Cardiac fibroblast (primary cell): ENCODE measurements around the gene PPP2R2D.

Source experiments
- DNase-seq, 2 donors: peaks; one replicate each; pipeline versions ENCODE4 v3.0.0 to v3.0.0-alpha.2; 2010; ENCODE audit warnings: low read depth in 2 of 2
- H3K4me3 ChIP-seq, 2 donors: replicated peaks in 1 of 2; 1 replicate in 1 of 2; 2 replicates in 1 of 2; pipeline ENCODE4 v1.5.1; 2011; ENCODE audit warnings: low read depth in 2 of 2, low read length in 2 of 2, mild to moderate bottlenecking in 2 of 2, moderate library complexity in 1 of 2
- TF ChIP-seq, protein P1 (sequence below): IDR thresholded peaks from one replicate; pipeline ENCODE4 v1.5.1; 2011; ENCODE audit warnings: low read depth, mild to moderate bottlenecking, low read length, inconsistent platforms

Gene PPP2R2D

DNA sequence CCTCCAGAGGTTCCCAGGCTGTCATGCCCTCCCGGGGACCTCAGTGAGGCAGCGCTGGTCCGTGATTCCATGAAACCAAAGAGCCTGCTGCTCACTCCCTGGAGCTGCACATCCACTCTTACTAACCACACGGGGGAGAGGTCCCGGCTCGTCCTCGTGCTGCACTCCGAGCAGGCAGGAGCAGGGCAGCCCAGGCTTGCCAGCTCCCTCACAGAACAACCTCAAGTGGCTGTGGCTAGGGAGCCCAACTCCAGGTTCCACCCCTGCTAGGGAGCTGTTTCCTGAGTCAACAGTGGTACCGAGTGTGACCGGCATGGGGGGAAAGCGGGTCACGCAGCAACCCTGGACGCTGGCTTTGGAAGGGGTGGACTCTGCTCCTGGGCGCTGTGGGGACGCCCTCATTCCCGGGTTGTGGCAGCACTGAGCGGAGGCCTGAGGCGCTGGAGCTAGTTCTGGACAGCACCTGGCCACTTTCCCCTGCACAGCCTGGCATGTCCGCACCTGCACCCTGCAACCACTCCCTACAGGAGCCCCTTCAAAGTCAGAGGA, 27.9 kb upstream of the PPP2R2D start:
- DNase-seq = no peak
- no peak overlapping the region for H3K4me3 ChIP-seq
- TF ChIP-seq, protein P1, sequence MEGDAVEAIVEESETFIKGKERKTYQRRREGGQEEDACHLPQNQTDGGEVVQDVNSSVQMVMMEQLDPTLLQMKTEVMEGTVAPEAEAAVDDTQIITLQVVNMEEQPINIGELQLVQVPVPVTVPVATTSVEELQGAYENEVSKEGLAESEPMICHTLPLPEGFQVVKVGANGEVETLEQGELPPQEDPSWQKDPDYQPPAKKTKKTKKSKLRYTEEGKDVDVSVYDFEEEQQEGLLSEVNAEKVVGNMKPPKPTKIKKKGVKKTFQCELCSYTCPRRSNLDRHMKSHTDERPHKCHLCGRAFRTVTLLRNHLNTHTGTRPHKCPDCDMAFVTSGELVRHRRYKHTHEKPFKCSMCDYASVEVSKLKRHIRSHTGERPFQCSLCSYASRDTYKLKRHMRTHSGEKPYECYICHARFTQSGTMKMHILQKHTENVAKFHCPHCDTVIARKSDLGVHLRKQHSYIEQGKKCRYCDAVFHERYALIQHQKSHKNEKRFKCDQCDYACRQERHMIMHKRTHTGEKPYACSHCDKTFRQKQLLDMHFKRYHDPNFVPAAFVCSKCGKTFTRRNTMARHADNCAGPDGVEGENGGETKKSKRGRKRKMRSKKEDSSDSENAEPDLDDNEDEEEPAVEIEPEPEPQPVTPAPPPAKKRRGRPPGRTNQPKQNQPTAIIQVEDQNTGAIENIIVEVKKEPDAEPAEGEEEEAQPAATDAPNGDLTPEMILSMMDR = no peak

DNA sequence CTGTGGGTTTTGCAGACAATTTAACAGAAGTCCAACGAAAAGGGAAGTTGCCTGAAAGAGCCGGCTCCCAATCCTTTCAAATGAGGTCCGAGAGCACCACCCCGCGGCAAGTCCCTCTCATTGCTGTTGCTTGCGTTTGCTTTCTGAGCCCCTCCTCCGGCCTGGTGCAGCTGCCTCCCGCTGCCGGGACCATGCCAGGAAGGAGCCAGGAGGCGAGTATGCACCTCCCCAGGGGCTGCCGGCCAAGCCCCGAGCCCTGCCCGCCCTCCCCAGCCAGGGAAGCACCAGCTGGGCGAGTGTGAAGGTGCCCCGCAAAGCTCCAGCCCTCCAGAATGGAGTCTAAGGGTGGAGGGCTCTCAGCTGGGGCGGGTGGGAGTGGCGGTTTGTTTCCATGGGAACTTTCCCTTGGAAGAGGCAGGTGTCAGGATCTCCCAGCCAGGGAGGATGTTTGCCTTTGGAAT, 25.8 kb upstream of the PPP2R2D start:
- TF ChIP-seq, protein P1 = peak; percentile 73
- H3K4me3 ChIP-seq = no peak overlapping the region
- DNase-seq = peak; percentile 83 to 86

DNA sequence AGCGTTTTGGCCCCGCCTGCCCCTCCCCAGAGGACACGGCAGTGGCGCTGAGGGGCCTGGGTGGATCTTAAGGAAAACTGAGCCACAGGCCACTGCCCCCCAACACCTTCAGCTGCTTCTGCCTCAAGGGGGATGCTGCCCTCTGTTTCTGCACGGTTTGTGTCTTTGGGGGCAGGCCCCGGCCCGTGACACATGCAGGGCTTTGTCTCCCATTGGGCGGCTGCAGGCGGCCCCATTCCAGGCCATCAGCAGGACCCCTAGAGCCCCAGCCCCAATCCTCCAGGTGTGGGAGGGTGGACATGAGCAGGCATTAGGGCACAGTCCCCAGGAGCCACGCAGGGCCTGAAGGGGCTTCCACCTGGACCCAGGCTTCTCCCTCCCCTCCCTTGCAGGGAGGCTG, 25.3 kb upstream of the PPP2R2D start:
- DNase-seq = no peak
- TF ChIP-seq, protein P1 = no peak
- no peak overlapping the region for H3K4me3 ChIP-seq

DNA sequence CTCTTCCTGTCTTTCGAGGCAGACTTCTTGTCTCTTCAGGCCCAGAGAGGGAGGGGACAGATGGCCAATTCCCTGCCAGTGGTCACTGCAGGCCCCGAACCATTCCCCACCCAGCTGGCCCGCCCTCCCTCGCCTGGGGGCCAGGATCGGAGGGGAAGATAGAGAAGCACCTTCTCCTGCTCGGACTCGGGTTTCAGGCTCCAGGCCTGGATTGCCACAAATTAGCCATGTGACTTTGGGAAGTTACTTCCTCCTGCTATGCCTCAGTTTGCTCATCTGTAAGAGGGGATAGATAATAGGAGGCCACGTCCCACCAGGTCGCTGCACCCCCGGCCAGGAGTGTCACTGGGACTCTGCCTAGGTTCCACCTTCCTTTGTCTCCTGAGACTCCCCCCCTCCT, 24.8 kb upstream of the PPP2R2D start:
- no peak for DNase-seq
- TF ChIP-seq, protein P1 = no peak
- H3K4me3 ChIP-seq = no peak overlapping the region

DNA sequence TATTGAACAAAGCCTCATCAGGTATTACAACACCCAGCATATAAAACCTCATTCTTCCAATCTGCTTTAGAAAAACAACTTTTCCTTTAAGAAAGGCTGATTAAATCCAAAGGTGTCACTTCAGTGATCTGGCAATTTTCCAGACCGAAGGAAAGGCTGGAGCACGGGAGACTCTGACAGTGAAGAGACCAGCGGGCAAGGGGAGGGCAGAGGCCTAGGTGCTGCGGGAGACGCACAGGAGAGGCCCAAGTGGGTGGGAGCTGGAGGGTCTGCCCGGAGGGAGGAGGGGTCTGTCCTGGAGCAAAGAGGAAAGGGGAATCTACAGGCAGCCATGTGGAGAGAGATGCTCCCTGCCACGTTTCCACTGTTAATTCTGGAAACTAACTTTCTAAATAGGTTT, 24.3 kb upstream of the PPP2R2D start:
- no peak overlapping the region for H3K4me3 ChIP-seq
- no peak for DNase-seq
- TF ChIP-seq, protein P1 = no peak

DNA sequence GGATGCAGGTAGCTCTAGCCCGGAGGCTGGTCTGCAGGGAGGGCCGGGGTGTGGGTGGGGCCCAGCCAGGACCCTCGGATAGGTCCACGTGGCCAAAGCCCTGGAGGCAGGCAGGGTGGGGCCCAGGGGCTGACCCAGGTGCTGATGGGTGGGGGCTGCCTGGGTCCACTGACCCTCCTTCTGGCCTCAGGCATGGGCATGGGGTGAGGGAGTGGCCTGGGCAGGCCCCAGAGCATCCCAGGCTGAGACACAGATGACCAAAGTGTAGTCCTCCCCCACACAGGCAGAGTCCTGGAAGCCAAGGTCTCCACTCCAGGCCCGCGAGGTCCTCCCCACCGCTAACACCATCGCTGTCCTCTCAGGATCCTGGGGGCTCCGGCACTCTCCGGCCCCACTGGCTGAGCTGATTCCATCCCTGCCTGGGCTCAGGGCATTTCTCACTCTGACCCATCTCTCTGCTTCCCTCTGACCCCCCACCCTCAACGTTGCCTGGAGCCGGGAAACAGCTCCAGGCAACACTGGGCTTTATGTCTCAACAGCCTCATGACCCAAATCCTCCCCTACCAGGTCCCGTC, 20.7 kb upstream of the PPP2R2D start:
- no peak for DNase-seq
- no peak overlapping the region for H3K4me3 ChIP-seq
- TF ChIP-seq, protein P1 = no peak
